Panc1 (cell line): ENCODE measurements around the gene EWSR1. TPM values are rescaled to one million over a fixed set of nuclear protein-coding genes. Genes with fewer than 3 reads are reported as not detected.

Source experiments
- ATAC-seq: fragments of 200-7000 bp; cut with Tn5 transposase; 2 replicates; pipeline ENCODE4 v1.9.1; 2020; ENCODE audit warnings: mild to moderate bottlenecking, moderate library complexity
- BruUV-seq: library from RNA; stranded (reverse); fragments of 400-500 nt; replicated peaks from 2 replicates; lab custom pipeline; 2021; lab: Mats Ljungman, UMichigan
- CTCF ChIA-PET: fragments of 300-600 bp; sonication (Branson Sonifier 250); formaldehyde crosslinking; loops from one replicate; lab custom pipeline; 2022; ENCODE audit warnings: antibody characterized with exemption; lab: Charles Lee
- POLR2A ChIA-PET: fragments of 300-600 bp; sonication (Branson Sonifier 250); formaldehyde crosslinking; loops from one replicate; lab custom pipeline; 2022; ENCODE audit warnings: antibody characterized with exemption; lab: Charles Lee
- DNase-seq: peaks from one replicate; pipeline ENCODE4 v3.0.0-alpha.2; 2010; ENCODE audit warnings: low read depth, low spot score
- H3K27ac ChIP-seq: 2 replicates; pipeline ENCODE4 v1.5.1; 2011; ENCODE audit warnings: mild to moderate bottlenecking, low read length, inconsistent platforms
- H3K27me3 ChIP-seq: fragments of 200-500 bp; sonication (Bioruptor generic); 2 replicates; pipeline ENCODE4 v1.6.0; 2014; ENCODE audit warnings: low read length, inconsistent platforms; ENCODE audit not compliant: control insufficient read depth, insufficient read depth
- H3K36me3 ChIP-seq: fragments of 200-500 bp; sonication (Bioruptor generic); 2 replicates; pipeline ENCODE4 v1.5.1; 2014; ENCODE audit warnings: inconsistent platforms, mild to moderate bottlenecking, low read length, moderate library complexity; ENCODE audit not compliant: control insufficient read depth, insufficient read depth
- H3K4me1 ChIP-seq: 2 replicates; pipeline ENCODE4 v1.5.1; 2011; ENCODE audit warnings: inconsistent platforms, mild to moderate bottlenecking, low read length, moderate library complexity; ENCODE audit not compliant: control insufficient read depth, insufficient read depth
- H3K4me3 ChIP-seq, 2 experiments: 2 replicates each; pipeline ENCODE4 v1.5.1; 2011 to 2012; ENCODE audit warnings: low read depth in 2 of 2, low read length in 2 of 2, mild to moderate bottlenecking in 2 of 2, inconsistent platforms in 1 of 2, moderate library complexity in 1 of 2
- H3K9me3 ChIP-seq: fragments of 200-500 bp; sonication (Bioruptor generic); 2 replicates; pipeline ENCODE4 v1.5.1; 2014; ENCODE audit warnings: low read depth, mild to moderate bottlenecking, inconsistent platforms, low read length, moderate library complexity; ENCODE audit not compliant: control insufficient read depth, insufficient read depth
- POLR2AphosphoS5 ChIP-seq: IDR thresholded peaks from 2 replicates; pipeline ENCODE4 v1.6.1; 2012; ENCODE audit warnings: mild to moderate bottlenecking, low read depth, low read length, moderate library complexity
- SIN3A ChIP-seq: IDR thresholded peaks from 2 replicates; pipeline ENCODE4 v1.6.1; 2012; ENCODE audit warnings: low read depth, mild to moderate bottlenecking, low read length, moderate library complexity, borderline replicate concordance; ENCODE audit not compliant: insufficient read depth
- TCF7L2 ChIP-seq: IDR thresholded peaks from 2 replicates; pipeline ENCODE4 v1.6.1; 2011; ENCODE audit warnings: mild to moderate bottlenecking, low read depth, low read length, inconsistent platforms
- in situ Hi-C: cut with HindIII; loops from 2 replicates; pipeline ENCODE4 v1.10.0; 2016; ENCODE audit warnings: low sequenced_read_pairs, low pct_unique_long_range_greater_than_20kb
- intact Hi-C: fragments of 100-400 bp; cut with micrococcal nuclease; formaldehyde crosslinking; loops from one replicate; pipeline ENCODE4 v1.10.0; 2022; ENCODE audit not compliant: unreplicated experiment
- total RNA-seq: library from RNA; stranded (reverse); gene quantifications from one replicate; pipeline ENCODE4 v1.2.1, GENCODE V29; 2021; ENCODE audit not compliant: unreplicated experiment
- TF ChIP-seq, protein P1 (sequence below): fragments of 450-650 bp; IDR thresholded peaks from 2 replicates; pipeline ENCODE4 v1.5.1; 2017; ENCODE audit warnings: mild to moderate bottlenecking
- TF ChIP-seq, protein P2 (sequence below), 2 experiments: IDR thresholded peaks; 2 replicates each; pipeline ENCODE4 v1.6.1; 2011 to 2012; ENCODE audit warnings: low read depth in 2 of 2, control low read depth in 1 of 2, low read length in 1 of 2, mild to moderate bottlenecking in 1 of 2, moderate library complexity in 1 of 2; ENCODE audit not compliant: insufficient read depth in 1 of 2

Gene EWSR1
- total RNA-seq, 1 experiment from 2014 or later = 272 TPM

DNA sequence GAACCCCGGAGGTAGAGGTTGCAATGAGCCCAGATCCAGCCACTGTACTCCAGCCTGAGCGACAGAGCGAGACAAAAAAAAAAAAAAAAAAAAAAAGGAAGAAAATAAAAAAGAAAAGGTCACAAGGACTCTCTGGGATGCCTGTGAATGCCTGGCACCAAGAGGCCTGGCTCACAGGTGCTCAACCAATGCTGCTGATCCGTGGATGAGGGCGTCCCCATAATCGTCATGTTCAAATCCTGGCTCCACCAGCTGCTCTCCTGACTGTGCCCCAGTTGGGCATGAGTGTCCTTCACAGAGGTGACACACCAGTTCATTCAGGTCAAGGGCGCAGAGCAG is 37.7 kb downstream of the EWSR1 start:
- H3K4me1 ChIP-seq = peaks cover 28% of the 10 kb centered on the region
- CTCF ChIA-PET = no interaction called here
- H3K4me3 ChIP-seq = peak overlapping the region in 1 of 2 experiments; percentile 66; a peak in 2 of 4 replicates
- POLR2A ChIA-PET = interaction anchor here (0.6 to 0.7 kb wide), 2 partner anchors 58 to 318 kb away, joined by 3 to 16 read pairs; no protein-coding TSS in a partner anchor
- in situ Hi-C loops (no loop called here), intact Hi-C loops (no loop called here)
- H3K36me3 ChIP-seq = no peaks in the 10 kb centered on the region; the same call in 1 of the 2 replicates
- no peaks in the 10 kb centered on the region for H3K9me3 ChIP-seq
- H3K27ac ChIP-seq = peak overlapping the region; percentile 83; the same call in 1 of the 2 replicates
- H3K27me3 ChIP-seq = no peaks in the 10 kb centered on the region
- BruUV-seq = no TSS peak
- TF ChIP-seq, protein P1, sequence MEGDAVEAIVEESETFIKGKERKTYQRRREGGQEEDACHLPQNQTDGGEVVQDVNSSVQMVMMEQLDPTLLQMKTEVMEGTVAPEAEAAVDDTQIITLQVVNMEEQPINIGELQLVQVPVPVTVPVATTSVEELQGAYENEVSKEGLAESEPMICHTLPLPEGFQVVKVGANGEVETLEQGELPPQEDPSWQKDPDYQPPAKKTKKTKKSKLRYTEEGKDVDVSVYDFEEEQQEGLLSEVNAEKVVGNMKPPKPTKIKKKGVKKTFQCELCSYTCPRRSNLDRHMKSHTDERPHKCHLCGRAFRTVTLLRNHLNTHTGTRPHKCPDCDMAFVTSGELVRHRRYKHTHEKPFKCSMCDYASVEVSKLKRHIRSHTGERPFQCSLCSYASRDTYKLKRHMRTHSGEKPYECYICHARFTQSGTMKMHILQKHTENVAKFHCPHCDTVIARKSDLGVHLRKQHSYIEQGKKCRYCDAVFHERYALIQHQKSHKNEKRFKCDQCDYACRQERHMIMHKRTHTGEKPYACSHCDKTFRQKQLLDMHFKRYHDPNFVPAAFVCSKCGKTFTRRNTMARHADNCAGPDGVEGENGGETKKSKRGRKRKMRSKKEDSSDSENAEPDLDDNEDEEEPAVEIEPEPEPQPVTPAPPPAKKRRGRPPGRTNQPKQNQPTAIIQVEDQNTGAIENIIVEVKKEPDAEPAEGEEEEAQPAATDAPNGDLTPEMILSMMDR = no peak
- TF ChIP-seq POLR2AphosphoS5 (no peak), TCF7L2 (no peak), SIN3A (no peak)
- TF ChIP-seq, protein P2, sequence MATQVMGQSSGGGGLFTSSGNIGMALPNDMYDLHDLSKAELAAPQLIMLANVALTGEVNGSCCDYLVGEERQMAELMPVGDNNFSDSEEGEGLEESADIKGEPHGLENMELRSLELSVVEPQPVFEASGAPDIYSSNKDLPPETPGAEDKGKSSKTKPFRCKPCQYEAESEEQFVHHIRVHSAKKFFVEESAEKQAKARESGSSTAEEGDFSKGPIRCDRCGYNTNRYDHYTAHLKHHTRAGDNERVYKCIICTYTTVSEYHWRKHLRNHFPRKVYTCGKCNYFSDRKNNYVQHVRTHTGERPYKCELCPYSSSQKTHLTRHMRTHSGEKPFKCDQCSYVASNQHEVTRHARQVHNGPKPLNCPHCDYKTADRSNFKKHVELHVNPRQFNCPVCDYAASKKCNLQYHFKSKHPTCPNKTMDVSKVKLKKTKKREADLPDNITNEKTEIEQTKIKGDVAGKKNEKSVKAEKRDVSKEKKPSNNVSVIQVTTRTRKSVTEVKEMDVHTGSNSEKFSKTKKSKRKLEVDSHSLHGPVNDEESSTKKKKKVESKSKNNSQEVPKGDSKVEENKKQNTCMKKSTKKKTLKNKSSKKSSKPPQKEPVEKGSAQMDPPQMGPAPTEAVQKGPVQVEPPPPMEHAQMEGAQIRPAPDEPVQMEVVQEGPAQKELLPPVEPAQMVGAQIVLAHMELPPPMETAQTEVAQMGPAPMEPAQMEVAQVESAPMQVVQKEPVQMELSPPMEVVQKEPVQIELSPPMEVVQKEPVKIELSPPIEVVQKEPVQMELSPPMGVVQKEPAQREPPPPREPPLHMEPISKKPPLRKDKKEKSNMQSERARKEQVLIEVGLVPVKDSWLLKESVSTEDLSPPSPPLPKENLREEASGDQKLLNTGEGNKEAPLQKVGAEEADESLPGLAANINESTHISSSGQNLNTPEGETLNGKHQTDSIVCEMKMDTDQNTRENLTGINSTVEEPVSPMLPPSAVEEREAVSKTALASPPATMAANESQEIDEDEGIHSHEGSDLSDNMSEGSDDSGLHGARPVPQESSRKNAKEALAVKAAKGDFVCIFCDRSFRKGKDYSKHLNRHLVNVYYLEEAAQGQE (IDR thresholded peaks at IDR 0.05; ENCODE audit: insufficient read depth in 1 of 2, low read depth in 2 of 2, low read length in 1 of 2) = no peak
- no peak for ATAC-seq
- DNase-seq = no peak

DNA sequence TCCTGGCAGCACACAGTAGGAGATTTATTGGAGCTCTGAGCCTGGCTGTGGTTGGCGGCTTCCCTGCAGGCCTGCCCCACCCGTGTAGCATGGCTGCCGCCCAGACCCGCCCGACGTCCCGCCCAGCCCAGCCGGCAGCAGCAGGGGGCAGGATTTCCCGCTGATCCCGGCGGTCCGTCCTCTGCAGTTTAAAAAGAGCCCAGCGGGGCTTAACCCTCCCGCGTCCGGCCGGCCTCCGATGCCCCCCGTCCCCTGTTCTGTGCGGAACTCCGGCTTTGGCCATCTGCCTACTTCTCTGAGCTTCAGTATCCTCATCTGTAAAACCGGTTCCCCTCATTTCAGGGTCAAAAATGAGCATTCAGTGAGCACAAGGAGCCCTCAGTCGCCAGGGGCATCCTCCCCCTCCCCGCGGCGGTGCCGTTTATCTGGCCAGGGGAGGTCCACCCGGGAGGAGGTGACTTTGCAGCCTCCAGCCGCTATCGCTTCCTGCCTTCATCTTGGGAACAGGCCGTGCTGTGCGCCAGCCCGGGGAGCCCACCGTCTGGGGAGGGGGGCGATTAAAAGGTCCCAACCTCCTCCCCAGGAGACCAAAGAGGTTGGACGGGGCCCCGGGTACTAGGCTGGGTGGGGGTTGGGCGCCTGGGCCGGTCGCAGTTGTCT is 38.2 kb downstream of the EWSR1 start, which contains the start of gene GAS2L1:
TSS of gene GAS2L1 (plus strand) at position 476 of the 660 bp plus-strand sequence. CDS start 1,456 bp downstream, outside the sequence.
- CTCF ChIA-PET = no interaction called here
- no peak for DNase-seq
- no peaks in the 10 kb centered on the region for H3K27me3 ChIP-seq
- in situ Hi-C loops = no loop called here
- no peaks in the 10 kb centered on the region; the same call in 1 of the 2 replicates for H3K36me3 ChIP-seq
- H3K4me3 ChIP-seq = peak within 1 kb of the TSS; percentile 66 to 75
- H3K4me1 ChIP-seq = peaks cover 31% of the 10 kb centered on the region
- TF ChIP-seq TCF7L2 (peak; percentile 62), SIN3A (no peak), POLR2AphosphoS5 (no peak)
- TF ChIP-seq, protein P1 = peak; percentile 13; the same call in 1 of the 2 replicates
- TF ChIP-seq, protein P2 (IDR thresholded peaks at IDR 0.05; ENCODE audit: insufficient read depth in 1 of 2, low read depth in 2 of 2, low read length in 1 of 2) = no peak
- intact Hi-C loops = no loop called here
- no peaks in the 10 kb centered on the region for H3K9me3 ChIP-seq
- peak; percentile 70 for ATAC-seq
- peak within 1 kb of the TSS; percentile 88 for H3K27ac ChIP-seq
- BruUV-seq = no TSS peak
- POLR2A ChIA-PET = interaction anchor here (0.6 to 0.7 kb wide), 2 partner anchors 57 to 318 kb away, joined by 3 to 16 read pairs; no protein-coding TSS in a partner anchor
